ENCODE data around the gene ALK.

GRCh38 chr2:29962922-29963321, 41.5 kb upstream of the ALK start:
- no peak for TF ChIP-seq GATA2 (IDR thresholded peaks at IDR 0.05; ENCODE audit: low read depth, low read length)
- TF ChIP-seq GATA3 (IDR thresholded peaks at IDR 0.05; ENCODE audit: low read depth, low read length), result no peak
